HCT116 (cell line): Measurements from ENCODE around the gene GYPB.
"Not testable (repeated sequence)": the region's sequence is repeated elsewhere in the genome, so short reads cannot be mapped to it uniquely, and the experiment has no call there.

Source experiments
- POLR2A ChIP-seq: IDR thresholded peaks from 2 replicates; pipeline ENCODE4 v1.7.0; 2011; ENCODE audit warnings: borderline replicate concordance; ENCODE audit not compliant: insufficient read depth, insufficient read length; ENCODE audit errors: extremely low read depth
- POLR2AphosphoS5 ChIP-seq: IDR thresholded peaks from 2 replicates; pipeline ENCODE4 v1.6.1; 2011; ENCODE audit warnings: mild to moderate bottlenecking, low read depth, low read length, moderate library complexity

DNA sequence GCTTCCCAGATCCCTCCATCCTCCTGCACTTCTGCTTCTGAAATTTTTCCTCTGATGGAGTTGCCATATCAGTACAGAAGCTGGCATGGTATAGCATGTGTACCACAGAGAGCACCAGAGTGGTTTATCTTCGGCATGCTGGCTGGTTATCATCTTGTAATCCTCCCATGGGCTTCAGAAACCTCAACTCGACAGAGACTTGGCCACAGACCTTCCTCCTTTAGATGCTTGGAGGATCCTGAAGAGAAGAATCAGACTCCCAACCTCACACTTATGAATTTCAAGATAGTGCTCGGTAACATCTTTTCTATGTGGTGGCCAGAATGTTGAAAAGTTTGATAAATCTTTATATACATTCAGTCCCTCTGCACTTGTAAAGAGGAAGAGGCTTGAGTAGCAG is 63.9 kb downstream of the GYPB start:
- not testable (repeated sequence) for TF ChIP-seq POLR2AphosphoS5, POLR2A
